WERI-Rb-1 (cell line): ENCODE results near the gene WDR27.

Source experiments
- DNase-seq: peaks from one replicate; pipeline ENCODE4 v3.0.0-alpha.2; 2020
- H3K27ac ChIP-seq: fragments of 250-450 bp; sonication (Bioruptor Pico); 2 replicates; pipeline ENCODE4 v1.5.1; 2020; ENCODE audit warnings: mild to moderate bottlenecking, moderate library complexity
- H3K27me3 ChIP-seq: fragments of 250-450 bp; sonication (Bioruptor Pico); 2 replicates; pipeline ENCODE4 v1.5.1; 2021; ENCODE audit warnings: mild to moderate bottlenecking, low read depth, moderate library complexity; ENCODE audit not compliant: insufficient read depth, severe bottlenecking
- H3K36me3 ChIP-seq: fragments of 250-450 bp; sonication (Bioruptor Pico); 2 replicates; pipeline ENCODE4 v1.5.1; 2020; ENCODE audit warnings: mild to moderate bottlenecking, moderate library complexity
- H3K4me3 ChIP-seq: 2 replicates; pipeline ENCODE4 v1.5.1; 2011; ENCODE audit warnings: low read depth, mild to moderate bottlenecking, control low read depth, low read length
- H3K9me3 ChIP-seq: fragments of 250-450 bp; sonication (Bioruptor Pico); 2 replicates; pipeline ENCODE4 v1.5.1; 2021; ENCODE audit warnings: mild to moderate bottlenecking, moderate library complexity; ENCODE audit not compliant: severe bottlenecking
- CTCF ChIP-seq: IDR thresholded peaks from 2 replicates; pipeline ENCODE4 v1.5.1; 2011; ENCODE audit warnings: low read depth, mild to moderate bottlenecking, control low read depth, inconsistent platforms, low read length

Gene WDR27

GRCh38 chr6:169428532-169428931 is 273.3 kb downstream of the WDR27 start:
- TF ChIP-seq CTCF, result no peak
- no peaks in the 10 kb centered on the region for H3K27me3 ChIP-seq
- no peak overlapping the region for H3K27ac ChIP-seq
- no peak overlapping the region for H3K4me3 ChIP-seq
- no peak for DNase-seq
- peaks cover 3% of the 10 kb centered on the region for H3K9me3 ChIP-seq
- no peaks in the 10 kb centered on the region for H3K36me3 ChIP-seq

GRCh38 chr6:169427856-169428255 is 274.0 kb downstream of the WDR27 start:
- H3K9me3 ChIP-seq, result no peaks in the 10 kb centered on the region
- H3K27me3 ChIP-seq, result no peaks in the 10 kb centered on the region
- TF ChIP-seq CTCF, result no peak
- H3K36me3 ChIP-seq, result no peaks in the 10 kb centered on the region
- no peak for DNase-seq
- no peak overlapping the region for H3K27ac ChIP-seq
- no peak overlapping the region for H3K4me3 ChIP-seq

GRCh38 chr6:169426611-169427010 is 275.2 kb downstream of the WDR27 start:
- no peak overlapping the region for H3K27ac ChIP-seq
- no peak for DNase-seq
- no peaks in the 10 kb centered on the region for H3K27me3 ChIP-seq
- no peak overlapping the region for H3K4me3 ChIP-seq
- H3K9me3 ChIP-seq, result no peaks in the 10 kb centered on the region
- H3K36me3 ChIP-seq, result no peaks in the 10 kb centered on the region
- TF ChIP-seq CTCF, result no peak

GRCh38 chr6:169425628-169426370 is 276.0 kb downstream of the WDR27 start:
- Histone ChIP-seq H3K9me3 (no peaks in the 10 kb centered on the region), H3K4me3 (no peak overlapping the region), H3K27me3 (no peaks in the 10 kb centered on the region), H3K27ac (no peak overlapping the region), H3K36me3 (no peaks in the 10 kb centered on the region)
- no peak for DNase-seq
- no peak for TF ChIP-seq CTCF

- no peaks in the 10 kb centered on the region for H3K9me3 ChIP-seq
- no peak overlapping the region for H3K27ac ChIP-seq
- no peak for TF ChIP-seq CTCF
- no peak for DNase-seq
- H3K36me3 ChIP-seq, result no peaks in the 10 kb centered on the region
- H3K27me3 ChIP-seq, result no peaks in the 10 kb centered on the region
- H3K4me3 ChIP-seq, result no peak overlapping the region
Measured at GRCh38 chr6:169424821-169425240, 277.0 kb downstream of the WDR27 start.

GRCh38 chr6:169424149-169424804 is 277.6 kb downstream of the WDR27 start:
- H3K4me3 ChIP-seq, result no peak overlapping the region
- DNase-seq, result no peak
- H3K27ac ChIP-seq, result no peak overlapping the region
- H3K9me3 ChIP-seq, result no peaks in the 10 kb centered on the region
- no peaks in the 10 kb centered on the region for H3K27me3 ChIP-seq
- no peak for TF ChIP-seq CTCF
- no peaks in the 10 kb centered on the region for H3K36me3 ChIP-seq
